Left ventricle myocardium inferior (tissue), 1 donor: Measurements from ENCODE around the gene TGFBI. TPM values are rescaled to one million over a fixed set of nuclear protein-coding genes. Genes with fewer than 3 reads are reported as not detected.

Source experiments
- DNase-seq: peaks from one replicate; pipeline ENCODE4 v3.0.0-alpha.2; 2020
- H3K27ac ChIP-seq: fragments of 200-600 bp; replicated peaks from 2 replicates; pipeline ENCODE4 v1.8.0; 2021
- H3K27me3 ChIP-seq: fragments of 200-600 bp; 2 replicates; pipeline ENCODE4 v1.8.0; 2021; ENCODE audit warnings: low read depth
- H3K36me3 ChIP-seq: fragments of 200-600 bp; 2 replicates; pipeline ENCODE4 v1.8.0; 2021
- H3K4me1 ChIP-seq: fragments of 200-600 bp; 2 replicates; pipeline ENCODE4 v1.8.0; 2021
- H3K4me3 ChIP-seq: fragments of 200-600 bp; 2 replicates; pipeline ENCODE4 v1.8.0; 2021; ENCODE audit warnings: mild to moderate bottlenecking, moderate library complexity
- H3K9me3 ChIP-seq: fragments of 200-600 bp; replicated peaks from 2 replicates; pipeline ENCODE4 v1.8.0; 2021
- intact Hi-C: fragments of 100-400 bp; cut with micrococcal nuclease; formaldehyde crosslinking; loops from one replicate; pipeline ENCODE4 v1.11.0; 2022
- total RNA-seq: library from RNA; stranded (reverse); fragmentation: NEBNext Ultra II Directional; extraction: Animal tissue kit (Norgen Biotek cat#: 25700); gene quantifications from one replicate; pipeline ENCODE4 v1.2.1, GENCODE V29; 2021
- TF ChIP-seq, protein P1 (sequence below): fragments of 200-600 bp; IDR thresholded peaks from 2 replicates; pipeline ENCODE4 v1.8.0; 2021; ENCODE audit warnings: antibody characterized with exemption, mild to moderate bottlenecking, borderline replicate concordance
- donor health status: DM: no; HTN: yes; CAD: no; lungs with severe emphysema.

The TGFBI gene
- total RNA-seq, 1 donor from 2014 or later = 43.4 TPM

DNA sequence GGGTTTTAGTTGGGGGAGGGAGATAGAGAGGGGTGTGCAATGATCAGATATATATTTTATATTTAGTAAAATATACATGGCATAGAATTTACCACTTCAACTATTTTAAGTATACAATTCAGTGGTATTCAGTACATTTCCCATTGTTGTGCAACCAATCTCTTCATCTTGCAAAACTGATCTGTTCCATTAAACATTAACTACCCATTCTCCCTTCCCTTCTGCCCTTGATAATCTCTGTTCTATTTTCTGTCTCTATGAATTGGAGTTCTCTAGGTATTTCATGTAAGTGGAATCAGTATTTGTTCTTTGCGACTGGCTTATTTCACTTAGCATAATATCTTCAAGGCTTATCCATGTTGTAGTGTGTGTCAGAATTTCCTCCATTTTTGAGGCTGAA, 38.6 kb downstream of the TGFBI start:
- Histone ChIP-seq H3K4me3 (no peak overlapping the region), H3K27ac (peak overlapping the region; percentile 54), H3K4me1 (peaks cover 43% of the 10 kb centered on the region), H3K36me3 (peaks cover 9% of the 10 kb centered on the region), H3K27me3 (no peaks in the 10 kb centered on the region), H3K9me3 (peaks cover 5% of the 10 kb centered on the region)
- TF ChIP-seq, protein P1, sequence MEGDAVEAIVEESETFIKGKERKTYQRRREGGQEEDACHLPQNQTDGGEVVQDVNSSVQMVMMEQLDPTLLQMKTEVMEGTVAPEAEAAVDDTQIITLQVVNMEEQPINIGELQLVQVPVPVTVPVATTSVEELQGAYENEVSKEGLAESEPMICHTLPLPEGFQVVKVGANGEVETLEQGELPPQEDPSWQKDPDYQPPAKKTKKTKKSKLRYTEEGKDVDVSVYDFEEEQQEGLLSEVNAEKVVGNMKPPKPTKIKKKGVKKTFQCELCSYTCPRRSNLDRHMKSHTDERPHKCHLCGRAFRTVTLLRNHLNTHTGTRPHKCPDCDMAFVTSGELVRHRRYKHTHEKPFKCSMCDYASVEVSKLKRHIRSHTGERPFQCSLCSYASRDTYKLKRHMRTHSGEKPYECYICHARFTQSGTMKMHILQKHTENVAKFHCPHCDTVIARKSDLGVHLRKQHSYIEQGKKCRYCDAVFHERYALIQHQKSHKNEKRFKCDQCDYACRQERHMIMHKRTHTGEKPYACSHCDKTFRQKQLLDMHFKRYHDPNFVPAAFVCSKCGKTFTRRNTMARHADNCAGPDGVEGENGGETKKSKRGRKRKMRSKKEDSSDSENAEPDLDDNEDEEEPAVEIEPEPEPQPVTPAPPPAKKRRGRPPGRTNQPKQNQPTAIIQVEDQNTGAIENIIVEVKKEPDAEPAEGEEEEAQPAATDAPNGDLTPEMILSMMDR = no peak
- intact Hi-C loops = no loop called here
- DNase-seq = no peak

DNA sequence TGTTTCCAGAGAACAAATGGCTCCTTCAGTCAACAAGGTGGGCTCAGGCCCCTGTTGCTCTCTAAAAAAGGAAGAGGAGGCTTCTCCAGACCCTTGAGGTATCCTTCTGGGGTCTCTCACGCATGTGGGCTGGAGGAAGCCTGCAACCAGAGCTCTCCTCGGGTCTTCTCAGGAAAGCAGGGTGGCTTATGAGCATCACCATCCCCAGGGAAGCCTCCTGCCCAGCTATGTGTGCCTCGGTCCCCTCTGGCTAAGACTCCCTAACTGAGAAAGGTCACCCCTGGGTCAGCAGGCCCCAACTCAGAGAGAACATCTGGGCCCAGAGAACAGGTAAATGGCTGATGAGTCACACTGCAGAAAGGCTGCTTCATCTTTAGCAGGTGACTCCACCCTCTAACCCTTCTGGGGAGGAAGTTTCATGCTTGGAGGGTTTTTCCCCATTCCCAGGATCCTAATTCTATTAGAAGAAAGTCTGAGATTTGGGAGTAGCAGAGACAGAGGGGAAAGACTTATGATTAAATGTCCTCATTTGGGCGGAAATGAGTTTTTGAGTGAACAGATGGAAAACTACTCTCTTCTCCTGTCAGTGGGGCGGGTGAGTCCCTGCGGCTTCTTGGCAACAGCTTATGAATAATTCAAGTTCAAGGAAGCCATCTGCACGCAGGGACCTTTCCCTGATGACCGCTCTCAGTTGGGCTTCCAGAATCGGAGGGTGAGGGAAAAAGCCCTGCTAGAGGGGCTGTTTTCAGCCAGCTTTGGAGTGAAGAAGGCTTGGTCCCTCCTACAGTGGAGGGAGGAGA, 41.9 kb downstream of the TGFBI start:
- peak overlapping the region; percentile 77 for H3K27ac ChIP-seq
- TF ChIP-seq, protein P1 = no peak
- intact Hi-C loops = no loop called here
- H3K4me1 ChIP-seq = peaks cover 34% of the 10 kb centered on the region
- no peaks in the 10 kb centered on the region for H3K27me3 ChIP-seq
- DNase-seq = no peak
- no peak overlapping the region for H3K4me3 ChIP-seq
- no peaks in the 10 kb centered on the region for H3K36me3 ChIP-seq
- peaks cover 5% of the 10 kb centered on the region for H3K9me3 ChIP-seq

DNA sequence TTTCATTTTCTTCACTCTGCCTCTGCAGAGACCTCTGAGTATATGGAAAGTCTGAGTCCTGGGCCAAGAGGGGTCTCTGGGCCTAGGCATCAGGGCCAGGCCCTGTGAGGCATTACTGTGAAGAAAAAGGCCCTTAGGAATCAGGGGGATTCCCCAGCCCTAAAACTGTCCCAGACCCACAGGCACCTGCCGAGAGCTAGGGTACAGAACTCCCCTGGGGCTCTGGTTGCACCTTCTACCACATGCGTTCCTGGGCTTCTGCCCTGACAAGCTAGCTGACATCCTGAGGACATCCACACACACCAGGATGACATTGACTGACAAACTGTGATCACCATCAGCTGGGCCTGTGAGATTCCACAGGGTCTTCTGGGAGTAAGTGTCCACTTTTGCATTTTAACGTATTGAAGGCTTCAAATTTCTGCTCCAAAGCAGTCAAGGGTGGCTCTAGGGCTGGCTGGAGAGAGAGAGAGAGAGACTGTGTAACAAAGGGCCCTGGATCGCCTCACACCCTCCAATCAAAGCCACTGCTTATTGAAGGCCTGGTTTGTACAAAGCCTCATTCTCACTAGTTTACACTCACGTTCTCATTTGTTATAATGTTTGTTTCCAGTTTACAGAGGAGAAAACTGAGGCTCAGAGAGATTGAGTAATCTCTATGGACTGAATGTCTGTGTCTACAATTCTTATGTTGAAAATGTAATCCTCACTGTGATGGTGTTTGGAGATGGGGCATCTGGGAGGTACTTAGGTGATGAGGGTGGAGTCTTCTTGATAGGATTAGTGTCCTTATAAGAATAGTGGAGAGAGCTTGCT, 45.1 kb downstream of the TGFBI start:
- TF ChIP-seq, protein P1 = no peak
- DNase-seq = no peak
- Histone ChIP-seq H3K27ac (no peak overlapping the region), H3K4me1 (peaks cover 20% of the 10 kb centered on the region), H3K9me3 (peaks cover 1% of the 10 kb centered on the region), H3K4me3 (no peak overlapping the region), H3K36me3 (no peaks in the 10 kb centered on the region), H3K27me3 (no peaks in the 10 kb centered on the region)
- intact Hi-C loops = no loop called here

DNA sequence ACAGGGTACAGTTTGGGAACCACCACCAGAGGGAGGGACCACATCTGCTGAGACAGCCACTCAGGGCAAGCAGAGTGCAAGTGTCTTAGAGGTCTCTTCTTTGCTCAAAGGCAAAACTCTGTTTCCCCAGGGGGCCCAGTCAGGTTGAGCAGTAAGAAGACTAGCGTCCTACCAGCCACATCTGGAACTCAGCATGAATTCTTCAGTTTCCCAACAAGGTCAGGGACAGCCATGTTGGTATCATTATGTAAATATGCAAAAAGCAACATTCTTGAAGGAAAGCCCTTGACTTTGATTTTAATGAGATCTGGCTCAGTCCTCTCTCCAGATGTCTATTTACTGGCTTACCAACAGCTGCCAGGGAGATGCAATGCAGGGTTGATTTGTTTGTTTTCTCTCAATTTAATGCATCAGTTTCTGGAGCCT, 46.7 kb downstream of the TGFBI start:
- intact Hi-C loops = no loop called here
- Histone ChIP-seq H3K4me1 (peaks cover 30% of the 10 kb centered on the region), H3K27me3 (no peaks in the 10 kb centered on the region), H3K9me3 (no peaks in the 10 kb centered on the region), H3K4me3 (no peak overlapping the region), H3K27ac (no peak overlapping the region), H3K36me3 (no peaks in the 10 kb centered on the region)
- TF ChIP-seq, protein P1 = no peak
- DNase-seq = no peak

DNA sequence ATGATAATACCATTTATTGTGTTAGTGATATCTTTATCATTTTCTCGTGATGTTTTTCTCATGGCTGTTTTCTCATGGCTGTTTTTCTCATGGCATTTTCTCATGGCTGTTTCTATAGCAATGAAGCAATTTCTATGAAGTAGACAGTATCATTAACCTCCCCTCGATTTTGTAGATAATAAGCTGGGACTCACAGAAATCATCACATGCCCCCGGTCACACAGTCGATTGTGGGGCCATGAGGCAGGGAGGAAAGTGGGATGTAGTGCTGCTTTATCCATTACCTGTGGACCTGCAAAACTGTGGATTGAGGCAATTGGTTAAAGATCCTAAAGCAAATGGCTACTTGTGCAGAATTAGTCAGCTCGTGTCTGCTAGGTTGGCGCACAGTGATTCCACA, 47.3 kb downstream of the TGFBI start:
- TF ChIP-seq, protein P1 = no peak
- no peak overlapping the region for H3K27ac ChIP-seq

More for the DNA sequence above, 47.3 kb downstream of the TGFBI start:
- H3K27me3 ChIP-seq = no peaks in the 10 kb centered on the region
- H3K4me1 ChIP-seq = peaks cover 30% of the 10 kb centered on the region
- DNase-seq = no peak
- no peaks in the 10 kb centered on the region for H3K36me3 ChIP-seq
- no peak overlapping the region for H3K4me3 ChIP-seq
- intact Hi-C loops = no loop called here
- H3K9me3 ChIP-seq = no peaks in the 10 kb centered on the region
